Spleen (tissue), 7 donors: ENCODE results near the gene SH3BGR.

Experiments used
- POLR2A ChIP-seq, 3 donors: fragments of 450-650 bp; IDR thresholded peaks; one replicate each; pipeline ENCODE4 v1.5.1; 2017; ENCODE audit warnings: antibody characterized with exemption in 3 of 3, mild to moderate bottlenecking in 1 of 3
- POLR2AphosphoS5 ChIP-seq, 3 donors: sonication (generic); formaldehyde crosslinking; IDR thresholded peaks; one replicate each; pipeline ENCODE4 v1.5.1; 2017; ENCODE audit warnings: antibody characterized with exemption in 3 of 3
- TF ChIP-seq, protein P1 (sequence below), 11 experiments: fragments of 200-600 bp in 7 of 11; fragments of 450-650 bp in 4 of 11; sonication (generic) in 4 of 11; IDR thresholded peaks in 8 of 11; conservative IDR thresholded peaks in 3 of 11; 1 replicate in 7 of 11; 2 replicates in 4 of 11; pipeline versions ENCODE4 v1.4.0 to v1.8.0; 2016 to 2021; ENCODE audit warnings: antibody characterized with exemption in 11 of 11, inconsistent platforms in 4 of 11, mild to moderate bottlenecking in 1 of 11
- donor health status: DM: no; HTN: no; CAD: no; lungs with moderate emphysema.
- donor health status: DM: no; HTN: no; CAD: no.
- donor health status: DM: no; HTN: no; CAD: no.

DNA sequence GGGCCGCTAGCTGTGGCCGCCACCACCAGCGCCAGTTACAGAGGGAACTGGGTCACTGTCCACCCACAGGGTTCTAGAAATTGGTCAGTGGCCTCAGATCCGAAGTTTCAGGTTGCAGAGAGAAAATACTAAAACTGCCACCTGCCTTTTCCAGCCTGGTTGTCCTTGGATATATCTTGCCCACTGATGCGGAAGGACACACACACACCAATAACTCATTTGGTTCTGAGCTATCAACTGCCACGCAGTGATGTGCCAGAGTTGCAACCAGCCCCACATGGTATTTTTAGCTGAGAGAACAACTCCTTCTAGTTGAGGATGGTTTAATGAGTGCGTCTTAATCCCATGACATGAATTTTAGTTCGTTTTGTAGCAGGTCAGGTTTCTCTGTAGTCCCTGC lies 68.1 kb downstream of the SH3BGR start:
- TF ChIP-seq, protein P1, sequence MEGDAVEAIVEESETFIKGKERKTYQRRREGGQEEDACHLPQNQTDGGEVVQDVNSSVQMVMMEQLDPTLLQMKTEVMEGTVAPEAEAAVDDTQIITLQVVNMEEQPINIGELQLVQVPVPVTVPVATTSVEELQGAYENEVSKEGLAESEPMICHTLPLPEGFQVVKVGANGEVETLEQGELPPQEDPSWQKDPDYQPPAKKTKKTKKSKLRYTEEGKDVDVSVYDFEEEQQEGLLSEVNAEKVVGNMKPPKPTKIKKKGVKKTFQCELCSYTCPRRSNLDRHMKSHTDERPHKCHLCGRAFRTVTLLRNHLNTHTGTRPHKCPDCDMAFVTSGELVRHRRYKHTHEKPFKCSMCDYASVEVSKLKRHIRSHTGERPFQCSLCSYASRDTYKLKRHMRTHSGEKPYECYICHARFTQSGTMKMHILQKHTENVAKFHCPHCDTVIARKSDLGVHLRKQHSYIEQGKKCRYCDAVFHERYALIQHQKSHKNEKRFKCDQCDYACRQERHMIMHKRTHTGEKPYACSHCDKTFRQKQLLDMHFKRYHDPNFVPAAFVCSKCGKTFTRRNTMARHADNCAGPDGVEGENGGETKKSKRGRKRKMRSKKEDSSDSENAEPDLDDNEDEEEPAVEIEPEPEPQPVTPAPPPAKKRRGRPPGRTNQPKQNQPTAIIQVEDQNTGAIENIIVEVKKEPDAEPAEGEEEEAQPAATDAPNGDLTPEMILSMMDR (IDR thresholded peaks at IDR 0.05 in 8 of 11, conservative IDR thresholded peaks at IDR 0.05 in 3 of 11) = no peak
- TF ChIP-seq POLR2AphosphoS5 (IDR thresholded peaks at IDR 0.05) = no peak
- TF ChIP-seq POLR2A (IDR thresholded peaks at IDR 0.05) = no peak
